Heart left ventricle (tissue), 16 donors: ENCODE measurements around the gene SUGCT. TPM values are rescaled to one million over a fixed set of nuclear protein-coding genes. Genes with fewer than 3 reads are reported as not detected.

Experiments
- ATAC-seq, 4 donors: fragments of 200-7000 bp; cut with Tn5 transposase; one replicate each; pipeline ENCODE4 v1.9.1; 2020 to 2022; ENCODE audit warnings: moderate library complexity in 4 of 4, mild to moderate bottlenecking in 3 of 4, moderate number of reproducible peaks in 1 of 4
- DNase-seq, 5 donors: peaks; one replicate each; pipeline ENCODE4 v3.0.0-alpha.2; 2020
- H3K27ac ChIP-seq, 12 donors: fragments of 200-600 bp; sonication (generic) in 4 of 12; one replicate each; pipeline versions ENCODE4 v1.5.0 to v1.8.0; 2016 to 2022; ENCODE audit warnings: mild to moderate bottlenecking in 2 of 12
- H3K27me3 ChIP-seq, 9 donors: fragments of 200-600 bp; sonication (generic) in 2 of 9; one replicate each; pipeline versions ENCODE4 v1.5.1 to v1.8.0; 2016 to 2022; ENCODE audit warnings: mild to moderate bottlenecking in 3 of 9
- H3K36me3 ChIP-seq, 9 donors: fragments of 200-600 bp; sonication (generic) in 2 of 9; one replicate each; pipeline versions ENCODE4 v1.5.0 to v1.8.0; 2018 to 2022; ENCODE audit warnings: mild to moderate bottlenecking in 2 of 9
- H3K4me1 ChIP-seq, 12 donors: fragments of 200-600 bp; sonication (generic) in 4 of 12; one replicate each; pipeline versions ENCODE4 v1.5.0 to v1.8.0; 2016 to 2022; ENCODE audit warnings: mild to moderate bottlenecking in 3 of 12
- H3K4me3 ChIP-seq, 12 donors: fragments of 200-600 bp; sonication (generic) in 4 of 12; one replicate each; pipeline versions ENCODE4 v1.5.0 to v1.8.0; 2017 to 2022; ENCODE audit warnings: mild to moderate bottlenecking in 9 of 12, moderate library complexity in 4 of 12
- H3K9me3 ChIP-seq, 12 donors: fragments of 200-600 bp; sonication (generic) in 4 of 12; one replicate each; pipeline versions ENCODE4 v1.5.0 to v1.8.0; 2016 to 2022; ENCODE audit warnings: mild to moderate bottlenecking in 1 of 12
- POLR2A ChIP-seq, 2 donors: fragments of 450-650 bp; IDR thresholded peaks; one replicate each; pipeline ENCODE4 v1.6.1; 2017; ENCODE audit warnings: antibody characterized with exemption in 2 of 2, mild to moderate bottlenecking in 2 of 2, moderate library complexity in 2 of 2
- WGBS, 4 donors: extraction: QIAGEN DNeasy Blood & Tissue Kit in 2 of 4; methylation state at CpG; one replicate each; pipeline versions ENCODE4 v1.1.5 to v1.1.7; 2013 to 2018; 5-methylcytosine and 5-hydroxymethylcytosine counted together
- intact Hi-C, 10 donors: fragments of 100-400 bp; cut with DNase I; formaldehyde crosslinking; loops; one replicate each; pipeline versions ENCODE4 v1.11.1 to v1.14.2; 2022
- polyA plus RNA-seq, 2 donors: library from polyadenylated mRNA; stranded (reverse); fragments of 200-250 nt; gene quantifications; one replicate each; pipeline ENCODE4 v1.2.3, GENCODE V29; 2013
- total RNA-seq, 9 donors: library from RNA; depleted of rRNA in 2 of 9; stranded (reverse); fragments of >200 nt in 2 of 9; fragmentation: NEBNext Ultra II Directional in 3 of 9; extraction: Animal tissue kit (Norgen Biotek cat#: 25700) in 3 of 9; gene quantifications; one replicate each; pipeline versions ENCODE4 v1.1.0 to v1.2.4, GENCODE V29; 2016 to 2023
- TF ChIP-seq, protein P1 (sequence below), 12 donors: fragments of 200-600 bp; sonication (generic) in 4 of 12; IDR thresholded peaks; one replicate each; pipeline versions ENCODE4 v1.5.0 to v1.8.0; 2018 to 2022; ENCODE audit warnings: antibody characterized with exemption in 12 of 12, mild to moderate bottlenecking in 5 of 12
- donor health status: ischemic (EF 13 %, LVEDD 7.1; RV severe dilation, severe dysfunction).
- donor health status: healthy with polysubstance abuse.
- donor health status: DM: no; HTN: yes; CAD: no.
- donor health status: DM: no; HTN: no; CAD: no.
- donor health status: ischemic (EF 25% LVEDD 6.9; RV normal size, moderate dysfunction).
- donor health status: ischemic (EF 25% LVEDD 5.7; RV mildly dilated, moderate dysfunction).
- donor health status: healthy.
- donor health status: DM: yes; HTN: yes; CAD: no.
- donor health status: ischemic (EF 35%, LVEDD 5.7; RV mildly dilated, moderate dysfunction).
- donor health status: nonischemic (EF 11% LVEDD 7.7; RV severe dilation, severe dysfunction).
- donor health status: DM: yes; HTN: yes; CAD: no.
- donor health status: PGD.
- donor health status: ischemic (EF 29% LVEDD 5.4; RV normal size, mild dysfunction).
- donor health status: nonischemic (EF 23%, LVEDD 6.1; RV moderate dilation, normal function).

SUGCT gene
- total and polyA plus RNA-seq, 11 donors, result 1.4 to 7.6 (median 4.4) TPM

DNA sequence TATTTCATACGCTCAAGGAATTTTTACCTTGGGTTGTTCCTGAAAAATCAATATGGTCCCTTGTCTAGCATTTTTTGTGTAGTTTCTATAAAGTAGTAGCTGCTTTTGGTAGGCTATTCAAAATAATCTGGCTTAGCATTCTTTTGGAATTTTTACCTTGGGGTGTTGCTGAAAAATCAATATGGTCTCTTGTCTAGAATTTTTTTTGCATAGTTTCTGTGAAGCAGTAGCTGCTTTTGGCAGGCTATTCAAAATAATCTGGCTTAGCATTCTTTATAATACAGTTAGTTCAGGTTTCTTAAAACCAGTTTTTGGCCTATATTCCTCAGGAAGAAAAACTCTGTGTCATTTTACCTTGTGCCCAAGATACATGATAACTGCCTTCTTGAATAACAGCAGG lies 301.9 kb downstream of the SUGCT start:
- intact Hi-C loops, result loop anchor here in 1 of 10 donors (2.0 kb wide), 1 partner anchor 50 kb away; no protein-coding TSS in a partner anchor
- ATAC-seq (no peak), DNase-seq (no peak)
- Histone ChIP-seq H3K4me1 (peaks cover 0 to 4% (median 0%) of the 10 kb centered on the region in 12 donors), H3K36me3 (no peaks in the 10 kb centered on the region), H3K4me3 (no peak overlapping the region), H3K27me3 (no peaks in the 10 kb centered on the region), H3K27ac (no peak overlapping the region), H3K9me3 (peaks cover 0 to 26% (median 7%) of the 10 kb centered on the region in 12 donors)
- TF ChIP-seq POLR2A (IDR thresholded peaks at IDR 0.05), result no peak
- TF ChIP-seq, protein P1, sequence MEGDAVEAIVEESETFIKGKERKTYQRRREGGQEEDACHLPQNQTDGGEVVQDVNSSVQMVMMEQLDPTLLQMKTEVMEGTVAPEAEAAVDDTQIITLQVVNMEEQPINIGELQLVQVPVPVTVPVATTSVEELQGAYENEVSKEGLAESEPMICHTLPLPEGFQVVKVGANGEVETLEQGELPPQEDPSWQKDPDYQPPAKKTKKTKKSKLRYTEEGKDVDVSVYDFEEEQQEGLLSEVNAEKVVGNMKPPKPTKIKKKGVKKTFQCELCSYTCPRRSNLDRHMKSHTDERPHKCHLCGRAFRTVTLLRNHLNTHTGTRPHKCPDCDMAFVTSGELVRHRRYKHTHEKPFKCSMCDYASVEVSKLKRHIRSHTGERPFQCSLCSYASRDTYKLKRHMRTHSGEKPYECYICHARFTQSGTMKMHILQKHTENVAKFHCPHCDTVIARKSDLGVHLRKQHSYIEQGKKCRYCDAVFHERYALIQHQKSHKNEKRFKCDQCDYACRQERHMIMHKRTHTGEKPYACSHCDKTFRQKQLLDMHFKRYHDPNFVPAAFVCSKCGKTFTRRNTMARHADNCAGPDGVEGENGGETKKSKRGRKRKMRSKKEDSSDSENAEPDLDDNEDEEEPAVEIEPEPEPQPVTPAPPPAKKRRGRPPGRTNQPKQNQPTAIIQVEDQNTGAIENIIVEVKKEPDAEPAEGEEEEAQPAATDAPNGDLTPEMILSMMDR (IDR thresholded peaks at IDR 0.05), result no peak
- 96 to 100% (median 97%) methylated on average over 1 of the region's 1 CpG for WGBS, 4 donors

- DNase-seq (no peak), ATAC-seq (peak; percentile 42 to 61 (median 44))
- H3K27me3 ChIP-seq, result no peaks in the 10 kb centered on the region
- no peak for TF ChIP-seq POLR2A (IDR thresholded peaks at IDR 0.05)
- TF ChIP-seq, protein P1 (IDR thresholded peaks at IDR 0.05), result no peak
- H3K9me3 ChIP-seq, result peaks cover 0 to 26% (median 4%) of the 10 kb centered on the region in 12 donors
- intact Hi-C loops, result loop anchor here in 1 of 10 donors (2.0 kb wide), 1 partner anchor 51 kb away; no protein-coding TSS in a partner anchor
- H3K4me3 ChIP-seq, result no peak overlapping the region
- 44 to 89% (median 60%) methylated on average over 1 of the region's 1 CpG for WGBS, 4 donors
- peaks cover 0 to 4% (median 0%) of the 10 kb centered on the region in 12 donors for H3K4me1 ChIP-seq
- H3K36me3 ChIP-seq, result no peaks in the 10 kb centered on the region
- H3K27ac ChIP-seq, result no peak overlapping the region
These were observed 302.7 kb downstream of the SUGCT start for GRCh38 chr7:40437498-40437897.

- WGBS, 4 donors, result 74 to 81% (median 80%) methylated on average over 6 of the region's 6 CpGs
- intact Hi-C loops, result loop anchor here in 1 of 10 donors (2.0 kb wide), 1 partner anchor 51 kb away; no protein-coding TSS in a partner anchor
These were observed 303.3 kb downstream of the SUGCT start for GRCh38 chr7:40437936-40438634.

GRCh38 chr7:40439686-40440085 lies 304.9 kb downstream of the SUGCT start:
- H3K4me1 ChIP-seq, result peaks cover 0 to 4% (median 0%) of the 10 kb centered on the region in 12 donors
- TF ChIP-seq, protein P1 (IDR thresholded peaks at IDR 0.05), result no peak
- TF ChIP-seq POLR2A (IDR thresholded peaks at IDR 0.05), result no peak
- H3K4me3 ChIP-seq, result no peak overlapping the region
- peaks cover 0 to 27% (median 4%) of the 10 kb centered on the region in 12 donors for H3K9me3 ChIP-seq
- intact Hi-C loops, result no loop called here
- no peaks in the 10 kb centered on the region for H3K36me3 ChIP-seq
- DNase-seq (no peak), ATAC-seq (no peak)
- 90 to 95% (median 93%) methylated on average over 6 of the region's 6 CpGs for WGBS, 4 donors
- no peaks in the 10 kb centered on the region for H3K27me3 ChIP-seq
- H3K27ac ChIP-seq, result no peak overlapping the region

More at GRCh38 chr7:40437936-40438634, 303.3 kb downstream of the SUGCT start:
- no peaks in the 10 kb centered on the region for H3K27me3 ChIP-seq
- ATAC-seq (no peak), DNase-seq (no peak)
- H3K27ac ChIP-seq, result no peak overlapping the region
- no peak overlapping the region for H3K4me3 ChIP-seq
- H3K4me1 ChIP-seq, result peaks cover 0 to 4% (median 0%) of the 10 kb centered on the region in 12 donors
- peaks cover 0 to 26% (median 4%) of the 10 kb centered on the region in 12 donors for H3K9me3 ChIP-seq
- TF ChIP-seq, protein P1 (IDR thresholded peaks at IDR 0.05), result no peak
- TF ChIP-seq POLR2A (IDR thresholded peaks at IDR 0.05), result no peak
- H3K36me3 ChIP-seq, result no peaks in the 10 kb centered on the region
